NT2/D1 (cell line): ENCODE results near the gene VWA8.
"Not testable (repeated sequence)": the region's sequence is repeated elsewhere in the genome, so short reads cannot be mapped to it uniquely, and the experiment has no call there.

ENCODE experiments used
- DNase-seq: peaks from one replicate; pipeline ENCODE4 v3.0.0-alpha.2; 2011; ENCODE audit warnings: low read depth, low spot score
- H3K27me3 ChIP-seq: 2 replicates; pipeline ENCODE4 v1.6.0; 2011; ENCODE audit warnings: mild to moderate bottlenecking; ENCODE audit not compliant: insufficient read length, insufficient read depth
- H3K36me3 ChIP-seq: 2 replicates; pipeline ENCODE4 v1.6.1; 2011; ENCODE audit warnings: mild to moderate bottlenecking, low read length, mixed read lengths; ENCODE audit not compliant: insufficient read depth, insufficient read length
- H3K4me1 ChIP-seq: 2 replicates; pipeline ENCODE4 v1.5.1; 2011; ENCODE audit not compliant: insufficient read depth, insufficient read length
- H3K4me3 ChIP-seq: 2 replicates; pipeline ENCODE4 v1.5.1; 2011; ENCODE audit warnings: low read depth; ENCODE audit not compliant: insufficient read length
- H3K9ac ChIP-seq: 2 replicates; pipeline ENCODE4 v1.6.0; 2011; ENCODE audit warnings: low read depth; ENCODE audit not compliant: insufficient read length
- H3K9me3 ChIP-seq: 2 replicates; pipeline ENCODE4 v1.5.1; 2011; ENCODE audit warnings: mild to moderate bottlenecking, low read length; ENCODE audit not compliant: insufficient read depth
- SUZ12 ChIP-seq: IDR thresholded peaks from 2 replicates; pipeline ENCODE4 v1.6.1; 2011; ENCODE audit not compliant: insufficient read length, insufficient read depth; ENCODE audit errors: extremely low read depth
- YY1 ChIP-seq: IDR thresholded peaks from 2 replicates; pipeline ENCODE4 v1.6.1; 2011; ENCODE audit not compliant: insufficient read length, insufficient read depth
- ZNF274 ChIP-seq: IDR thresholded peaks from 2 replicates; pipeline ENCODE4 v1.6.1; 2011; ENCODE audit warnings: mild to moderate bottlenecking, low read depth, low read length

VWA8 gene

GRCh38 chr13:41914552-41914951 lies 46.4 kb downstream of the VWA8 start:
- no peaks in the 10 kb centered on the region for H3K9me3 ChIP-seq
- TF ChIP-seq SUZ12 (no peak), YY1 (no peak), ZNF274 (no peak)
- H3K4me1 ChIP-seq, result peaks cover 4% of the 10 kb centered on the region
- H3K4me3 ChIP-seq, result no peak overlapping the region
- no peaks in the 10 kb centered on the region for H3K27me3 ChIP-seq
- H3K9ac ChIP-seq, result no peak overlapping the region
- no peaks in the 10 kb centered on the region for H3K36me3 ChIP-seq
- no peak for DNase-seq

- Histone ChIP-seq H3K4me1 (no peaks in the 10 kb centered on the region), H3K27me3 (no peaks in the 10 kb centered on the region), H3K9me3 (no peaks in the 10 kb centered on the region), H3K36me3 (peaks cover 11% of the 10 kb centered on the region), H3K4me3 (no peak overlapping the region), H3K9ac (no peak overlapping the region)
- DNase-seq, result no peak
- TF ChIP-seq ZNF274 (no peak), SUZ12 (no peak), YY1 (no peak)
These were observed 51.4 kb downstream of the VWA8 start for GRCh38 chr13:41909506-41909905.

- no peaks in the 10 kb centered on the region for H3K4me1 ChIP-seq
- no peak overlapping the region for H3K9ac ChIP-seq
- peaks cover 11% of the 10 kb centered on the region for H3K36me3 ChIP-seq
- H3K27me3 ChIP-seq, result no peaks in the 10 kb centered on the region
- H3K4me3 ChIP-seq, result no peak overlapping the region
- no peaks in the 10 kb centered on the region for H3K9me3 ChIP-seq
- no peak for TF ChIP-seq SUZ12
- TF ChIP-seq ZNF274, result no peak
- no peak for TF ChIP-seq YY1
- no peak for DNase-seq
These were observed 55.2 kb downstream of the VWA8 start for GRCh38 chr13:41905600-41906254.

GRCh38 chr13:41900918-41901317 lies 60.0 kb downstream of the VWA8 start:
- DNase-seq, result no peak
- Histone ChIP-seq H3K4me1 (no peaks in the 10 kb centered on the region), H3K4me3 (no peak overlapping the region), H3K9ac (no peak overlapping the region), H3K36me3 (peaks cover under 1% of the 10 kb centered on the region), H3K27me3 (no peaks in the 10 kb centered on the region), H3K9me3 (no peaks in the 10 kb centered on the region)
- TF ChIP-seq SUZ12, result no peak
- no peak for TF ChIP-seq ZNF274
- no peak for TF ChIP-seq YY1

- not testable (repeated sequence) for H3K36me3 ChIP-seq, H3K27me3 ChIP-seq, H3K9ac ChIP-seq, H3K4me3 ChIP-seq, H3K9me3 ChIP-seq, H3K4me1 ChIP-seq, DNase-seq
These were observed 62.5 kb downstream of the VWA8 start for GRCh38 chr13:41898411-41898810.

GRCh38 chr13:41897126-41897525 lies 63.8 kb downstream of the VWA8 start:
- Histone ChIP-seq H3K36me3 (no peaks in the 10 kb centered on the region), H3K9me3 (no peaks in the 10 kb centered on the region), H3K9ac (no peak overlapping the region), H3K27me3 (no peaks in the 10 kb centered on the region), H3K4me3 (no peak overlapping the region), H3K4me1 (no peaks in the 10 kb centered on the region)
- no peak for TF ChIP-seq ZNF274
- no peak for TF ChIP-seq YY1
- no peak for TF ChIP-seq SUZ12
- no peak for DNase-seq

- Histone ChIP-seq H3K4me1 (no peaks in the 10 kb centered on the region), H3K9ac (no peak overlapping the region), H3K4me3 (no peak overlapping the region), H3K27me3 (no peaks in the 10 kb centered on the region), H3K9me3 (no peaks in the 10 kb centered on the region), H3K36me3 (peaks cover 3% of the 10 kb centered on the region)
- TF ChIP-seq ZNF274, result no peak
- no peak for TF ChIP-seq SUZ12
- no peak for TF ChIP-seq YY1
- DNase-seq, result no peak
These were observed 65.4 kb downstream of the VWA8 start for GRCh38 chr13:41895478-41895877.

GRCh38 chr13:41891119-41891518 lies 69.8 kb downstream of the VWA8 start:
- no peak for DNase-seq
- Histone ChIP-seq H3K36me3 (peaks cover 9% of the 10 kb centered on the region), H3K4me3 (no peak overlapping the region), H3K27me3 (no peaks in the 10 kb centered on the region), H3K9me3 (no peaks in the 10 kb centered on the region), H3K4me1 (no peaks in the 10 kb centered on the region), H3K9ac (no peak overlapping the region)
- no peak for TF ChIP-seq ZNF274
- no peak for TF ChIP-seq YY1
- no peak for TF ChIP-seq SUZ12
